HG02973 (cell line): ENCODE data around the gene NEB.
"Not testable (repeated sequence)": the region's sequence is repeated elsewhere in the genome, so short reads cannot be mapped to it uniquely, and the experiment has no call there.

Experiments used
- ATAC-seq: cut with Tn5 transposase; IDR thresholded peaks from one replicate; pipeline ENCODE4 v1.9.1; 2021; ENCODE audit warnings: moderate library complexity; ENCODE audit not compliant: unreplicated experiment

NEB gene

GRCh38 chr2:151616760-151617339 is 117.4 kb downstream of the NEB start:
- no peak for ATAC-seq

GRCh38 chr2:151614606-151615306 is 119.5 kb downstream of the NEB start:
- ATAC-seq: no peak

- no peak for ATAC-seq
These were observed 120.1 kb downstream of the NEB start for GRCh38 chr2:151614159-151614558.

DNA sequence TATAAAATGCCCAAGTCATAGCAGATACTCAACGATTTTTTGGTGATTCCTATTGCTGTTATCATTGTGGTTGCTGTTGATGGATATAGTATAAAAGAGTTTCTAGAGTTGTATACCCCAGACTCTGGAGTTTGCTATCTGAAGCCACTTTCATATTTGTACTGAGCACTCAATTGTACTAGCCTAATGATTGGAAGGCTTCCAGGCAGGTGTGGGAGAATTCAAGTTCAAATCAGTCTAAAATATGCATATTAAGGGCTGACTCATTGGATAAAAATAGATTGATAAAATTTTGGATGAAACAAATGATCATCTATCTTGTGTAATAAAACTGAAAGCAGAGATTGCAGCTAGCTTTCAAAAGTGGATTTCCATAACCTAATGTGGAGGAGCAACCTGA is 122.9 kb downstream of the NEB start:
- no peak for ATAC-seq

GRCh38 chr2:151610310-151610709 is 124.0 kb downstream of the NEB start:
- no peak for ATAC-seq

GRCh38 chr2:151609705-151610104 is 124.6 kb downstream of the NEB start:
- ATAC-seq: no peak

DNA sequence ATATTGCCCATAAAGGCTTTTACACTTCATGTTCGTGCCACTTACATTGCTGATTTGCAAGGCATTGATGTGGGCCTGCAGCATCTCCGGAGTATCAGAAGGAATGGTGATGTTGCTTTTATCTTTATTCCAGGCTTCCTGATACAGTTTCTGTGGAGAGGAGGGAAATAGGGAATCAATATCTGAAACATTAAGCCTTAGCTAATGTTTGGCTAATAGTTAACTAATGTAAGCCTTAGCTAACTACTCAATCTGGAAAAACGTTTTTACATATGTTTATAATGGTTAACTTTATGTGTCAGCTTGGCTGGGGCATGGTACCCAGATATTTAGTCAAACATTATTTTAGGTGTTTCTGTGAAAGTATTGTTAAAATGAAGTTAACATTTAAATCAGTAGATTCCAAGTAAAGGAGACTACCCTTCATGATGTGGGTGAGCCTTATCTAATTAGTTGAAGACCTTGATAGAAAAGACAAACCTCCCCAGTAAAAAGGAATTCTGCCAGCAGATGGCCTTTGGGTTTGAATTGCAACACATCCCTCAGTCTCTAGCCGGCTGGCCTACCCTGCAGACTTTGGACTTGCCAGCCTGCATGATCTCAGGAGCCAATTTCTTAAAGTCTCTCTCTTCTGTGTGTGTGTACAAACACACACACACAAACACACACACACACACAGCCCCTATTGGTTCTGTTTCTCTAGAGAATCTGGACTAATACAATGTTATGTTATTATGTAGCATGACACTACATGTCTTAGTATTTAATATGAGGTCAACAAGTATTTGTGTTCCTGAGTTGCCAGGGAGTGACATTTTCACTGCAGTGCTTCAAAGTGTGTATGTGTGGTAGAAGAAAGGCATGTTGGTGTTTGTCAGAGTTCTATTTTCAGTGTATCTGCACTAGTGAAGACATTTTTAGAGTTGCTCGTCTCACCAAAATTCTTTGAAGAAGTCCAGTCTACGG is 126.5 kb downstream of the NEB start:
- ATAC-seq: not testable (repeated sequence)

DNA sequence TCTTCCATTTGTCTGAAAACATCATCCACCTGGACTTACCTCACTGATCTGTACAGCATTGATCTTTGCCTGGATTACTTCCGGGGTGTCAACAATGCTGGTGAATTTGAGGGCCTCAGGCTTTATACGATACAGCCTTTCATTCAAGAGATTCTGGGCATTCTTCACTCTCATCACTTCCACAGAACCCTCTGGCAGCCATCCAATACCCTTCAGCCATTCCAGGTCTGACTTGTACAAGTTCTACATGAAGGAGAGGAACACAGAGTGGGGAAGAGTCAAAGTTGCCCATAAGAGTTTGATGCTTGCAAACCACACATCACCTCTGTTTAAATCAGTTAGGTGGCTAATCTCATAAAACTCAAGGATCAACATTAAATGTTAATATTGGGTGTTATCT is 130.7 kb downstream of the NEB start:
- not testable (repeated sequence) for ATAC-seq

DNA sequence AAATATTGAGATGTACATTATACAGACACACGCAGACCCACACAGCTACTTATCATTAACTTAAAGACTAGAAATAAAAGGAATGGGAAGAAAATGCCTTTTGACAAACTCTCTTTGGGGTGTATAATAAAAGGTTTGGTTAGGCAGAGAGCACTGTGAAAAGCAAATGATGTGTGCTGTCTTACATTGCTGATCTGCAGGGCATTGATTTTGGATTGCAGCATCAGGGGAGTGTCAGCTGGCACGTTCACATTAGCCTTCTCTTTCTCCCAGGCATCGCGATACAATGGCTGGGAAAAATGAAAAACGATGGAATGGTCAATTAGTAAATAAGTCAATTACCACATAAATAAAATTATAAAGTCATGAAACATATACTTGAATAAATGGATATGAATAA is 131.9 kb downstream of the NEB start:
- ATAC-seq: not testable (repeated sequence)

GRCh38 chr2:151601803-151602202 is 132.5 kb downstream of the NEB start:
- ATAC-seq: peak; percentile 58

GRCh38 chr2:151596903-151597608 is 137.2 kb downstream of the NEB start:
- not testable (repeated sequence) for ATAC-seq

- ATAC-seq: not testable (repeated sequence)
These were observed 142.4 kb downstream of the NEB start for GRCh38 chr2:151591908-151592255.

GRCh38 chr2:151591250-151591907 is 142.9 kb downstream of the NEB start:
- ATAC-seq: not testable (repeated sequence)

GRCh38 chr2:151581300-151581699 is 153.0 kb downstream of the NEB start:
- not testable (repeated sequence) for ATAC-seq

DNA sequence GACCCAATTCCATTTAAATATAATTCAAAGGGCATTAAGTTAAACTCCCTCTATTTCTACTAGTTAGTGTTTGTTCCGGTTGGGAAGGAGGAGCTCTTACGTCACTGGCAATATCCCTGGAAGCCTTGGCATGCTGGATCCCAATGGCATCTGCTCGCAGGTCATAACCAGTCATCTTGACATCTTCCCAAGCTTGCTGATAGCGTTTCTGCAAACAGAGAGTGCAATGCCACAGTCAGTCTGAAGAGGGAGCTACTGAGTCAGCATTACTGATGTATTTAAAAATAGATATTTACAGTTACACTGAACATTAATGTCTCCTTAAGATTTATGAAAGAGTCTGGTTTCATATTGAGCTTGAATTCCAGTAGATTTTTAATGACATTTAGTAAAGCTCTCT is 153.6 kb downstream of the NEB start:
- not testable (repeated sequence) for ATAC-seq

DNA sequence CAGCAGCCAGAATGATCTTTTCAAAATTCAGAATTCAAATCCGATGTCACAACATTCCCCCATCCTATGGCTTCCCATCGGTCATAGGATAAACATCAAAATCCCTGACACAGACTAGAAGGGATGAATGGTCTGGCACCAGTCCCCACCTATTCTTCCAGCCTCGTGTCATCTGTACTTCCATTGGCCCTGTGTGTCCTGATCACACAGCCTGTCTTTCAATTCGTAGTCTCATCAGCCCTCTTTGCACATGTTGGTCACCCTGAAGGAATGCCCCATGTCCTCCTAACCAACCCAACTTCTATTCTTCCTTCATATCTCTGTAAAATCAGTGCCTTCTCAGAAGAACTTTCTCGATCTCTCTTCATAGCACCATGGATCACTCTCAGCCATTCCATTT is 157.2 kb downstream of the NEB start:
- no peak for ATAC-seq

DNA sequence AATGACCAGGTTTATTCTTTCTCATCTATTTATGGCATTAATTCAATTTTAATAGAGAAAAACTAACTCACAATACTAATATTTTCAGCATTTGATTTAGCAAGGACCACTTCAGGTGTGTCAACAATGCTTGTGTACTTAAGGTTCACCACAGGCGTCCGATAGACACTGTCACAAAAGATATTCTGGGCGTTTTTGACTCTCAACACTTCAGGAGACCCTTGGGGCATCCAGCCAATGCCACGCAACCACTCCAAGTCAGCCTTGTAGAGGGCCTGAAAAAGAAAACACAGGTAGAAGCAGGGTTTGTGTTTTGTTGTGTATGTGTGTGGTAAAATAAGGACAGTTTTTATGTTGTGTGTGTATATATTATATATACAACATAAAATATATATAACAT is 158.2 kb downstream of the NEB start:
- no peak for ATAC-seq

- no peak for ATAC-seq
These were observed 158.9 kb downstream of the NEB start for GRCh38 chr2:151575338-151575737.

GRCh38 chr2:151570191-151570590 is 164.1 kb downstream of the NEB start:
- ATAC-seq: no peak

GRCh38 chr2:151569167-151569566 is 165.1 kb downstream of the NEB start:
- ATAC-seq: no peak

DNA sequence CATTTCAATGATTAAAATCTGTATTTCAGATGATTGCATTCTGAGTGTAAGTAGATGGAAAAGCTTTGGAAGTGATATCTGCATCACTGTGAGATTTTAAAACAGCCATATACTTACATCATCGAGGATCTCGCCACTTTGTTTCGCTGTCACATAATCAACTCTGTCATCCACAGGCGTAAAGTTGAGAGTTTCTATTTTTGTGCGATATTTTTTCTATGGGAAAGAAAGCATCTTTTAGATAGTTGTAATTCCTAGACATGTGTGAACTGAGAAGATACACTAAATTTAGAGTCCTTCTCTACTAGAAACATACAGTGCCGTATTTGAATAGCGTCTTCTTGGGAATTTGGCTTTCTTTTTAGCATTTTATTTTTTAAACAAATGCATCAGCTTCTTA is 165.8 kb downstream of the NEB start:
- no peak for ATAC-seq
